Right lobe of liver (tissue), 6 donors: ENCODE measurements around the gene LONP2. TPM values are rescaled to one million over a fixed set of nuclear protein-coding genes. Genes with fewer than 3 reads are reported as not detected.

Experiments
- ATAC-seq, 4 donors: fragments of 200-7000 bp; cut with Tn5 transposase; one replicate each; pipeline ENCODE4 v1.9.1; 2020; ENCODE audit warnings: mild to moderate bottlenecking in 4 of 4, moderate library complexity in 4 of 4
- DNase-seq, 3 donors: peaks; one replicate each; pipeline ENCODE4 v3.0.0-alpha.2; 2020
- H3K27ac ChIP-seq, 3 donors: fragments of 200-600 bp; one replicate each; pipeline ENCODE4 v1.8.0; 2022
- H3K27me3 ChIP-seq, 2 donors: fragments of 200-600 bp; one replicate each; pipeline ENCODE4 v1.8.0; 2022
- H3K36me3 ChIP-seq, 4 donors: fragments of 200-600 bp; sonication (generic) in 1 of 4; one replicate each; pipeline versions ENCODE4 v1.5.1 to v1.8.0; 2017 to 2022; ENCODE audit warnings: control low read depth in 1 of 4
- H3K4me1 ChIP-seq, 4 donors: fragments of 200-600 bp; sonication (generic) in 1 of 4; one replicate each; pipeline versions ENCODE4 v1.5.1 to v1.8.0; 2017 to 2022; ENCODE audit warnings: control low read depth in 1 of 4
- H3K4me3 ChIP-seq, 3 donors: fragments of 200-600 bp; one replicate each; pipeline ENCODE4 v1.8.0; 2022
- H3K9me3 ChIP-seq, 4 donors: fragments of 200-600 bp; sonication (generic) in 1 of 4; one replicate each; pipeline versions ENCODE4 v1.5.1 to v1.8.0; 2017 to 2022; ENCODE audit warnings: control low read depth in 1 of 4
- POLR2A ChIP-seq: fragments of 450-650 bp; IDR thresholded peaks from one replicate; pipeline ENCODE4 v1.6.1; 2017; ENCODE audit warnings: antibody characterized with exemption, mild to moderate bottlenecking
- WGBS: methylation state at CpG from one replicate; pipeline ENCODE4 v1.1.6; 2018; ENCODE audit warnings: low coverage, low lambda C conversion rate; ENCODE audit not compliant: insufficient coverage; ENCODE audit errors: missing lambda C conversion rate; 5-methylcytosine and 5-hydroxymethylcytosine counted together
- intact Hi-C, 2 donors: fragments of 100-400 bp; cut with DNase I; formaldehyde crosslinking; loops; one replicate each; pipeline versions ENCODE4 v1.11.2 to v1.14.1; 2022
- total RNA-seq, 6 experiments: library from RNA; depleted of rRNA in 2 of 6; stranded (reverse); fragments of >200 nt in 2 of 6; fragmentation: NEBNext Ultra II Directional in 3 of 6; extraction: Animal tissue kit (Norgen Biotek cat#: 25700) in 3 of 6; gene quantifications; one replicate each; pipeline versions ENCODE4 v1.1.0 to v1.2.4, GENCODE V29; 2016 to 2023
- TF ChIP-seq, protein P1 (sequence below), 4 donors: fragments of 200-600 bp in 3 of 4; fragments of 450-650 bp in 1 of 4; IDR thresholded peaks; one replicate each; pipeline versions ENCODE4 v1.5.1 to v1.8.0; 2016 to 2022; ENCODE audit warnings: antibody characterized with exemption in 4 of 4, mild to moderate bottlenecking in 2 of 4
- donor health status: DM: no; HTN: yes; CAD: no.
- donor health status: DM: no; HTN: no; CAD: no.
- donor health status: DM: no; HTN: no; CAD: no.
- donor health status: DM: no; HTN: yes; CAD: no.
- donor health status: DM: no; HTN: yes; CAD: no.

LONP2 gene
- total RNA-seq, 6 experiments from 2014 or later, result 102 to 164 (median 153) TPM

DNA sequence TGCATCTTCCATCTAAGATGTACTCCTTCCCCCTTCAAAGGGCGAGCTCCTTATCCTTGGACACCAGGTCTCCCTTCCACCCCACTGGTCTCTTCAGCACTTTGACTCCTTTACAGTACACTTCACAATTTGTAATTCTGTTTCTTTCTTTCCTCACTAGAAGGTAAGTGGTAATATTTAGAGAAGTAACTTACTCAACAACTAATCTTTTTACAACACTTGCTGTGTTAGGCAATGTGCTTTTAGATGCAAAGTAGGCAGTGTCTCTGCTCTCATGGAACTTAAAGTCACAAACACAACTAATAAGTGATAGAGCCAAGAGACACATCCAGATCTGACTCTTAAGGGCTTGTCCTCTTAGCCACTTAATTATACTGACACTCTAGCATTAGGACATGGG is 134.7 kb downstream of the LONP2 start:
- no peaks in the 10 kb centered on the region for H3K36me3 ChIP-seq
- intact Hi-C loops, result no loop called here
- WGBS, result 50% methylated on average over 1 of the region's 1 CpG
- no peak for TF ChIP-seq POLR2A
- TF ChIP-seq, protein P1, sequence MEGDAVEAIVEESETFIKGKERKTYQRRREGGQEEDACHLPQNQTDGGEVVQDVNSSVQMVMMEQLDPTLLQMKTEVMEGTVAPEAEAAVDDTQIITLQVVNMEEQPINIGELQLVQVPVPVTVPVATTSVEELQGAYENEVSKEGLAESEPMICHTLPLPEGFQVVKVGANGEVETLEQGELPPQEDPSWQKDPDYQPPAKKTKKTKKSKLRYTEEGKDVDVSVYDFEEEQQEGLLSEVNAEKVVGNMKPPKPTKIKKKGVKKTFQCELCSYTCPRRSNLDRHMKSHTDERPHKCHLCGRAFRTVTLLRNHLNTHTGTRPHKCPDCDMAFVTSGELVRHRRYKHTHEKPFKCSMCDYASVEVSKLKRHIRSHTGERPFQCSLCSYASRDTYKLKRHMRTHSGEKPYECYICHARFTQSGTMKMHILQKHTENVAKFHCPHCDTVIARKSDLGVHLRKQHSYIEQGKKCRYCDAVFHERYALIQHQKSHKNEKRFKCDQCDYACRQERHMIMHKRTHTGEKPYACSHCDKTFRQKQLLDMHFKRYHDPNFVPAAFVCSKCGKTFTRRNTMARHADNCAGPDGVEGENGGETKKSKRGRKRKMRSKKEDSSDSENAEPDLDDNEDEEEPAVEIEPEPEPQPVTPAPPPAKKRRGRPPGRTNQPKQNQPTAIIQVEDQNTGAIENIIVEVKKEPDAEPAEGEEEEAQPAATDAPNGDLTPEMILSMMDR (IDR thresholded peaks at IDR 0.05), result no peak
- H3K27me3 ChIP-seq, result no peaks in the 10 kb centered on the region
- H3K4me1 ChIP-seq, result peaks cover 0 to 82% (median 24%) of the 10 kb centered on the region in 4 donors
- ATAC-seq (peak; percentile 29 to 46 (median 40)), DNase-seq (no peak)
- H3K27ac ChIP-seq, result peak overlapping the region in 1 of 3 donors; percentile 19
- H3K9me3 ChIP-seq, result no peaks in the 10 kb centered on the region
- no peak overlapping the region for H3K4me3 ChIP-seq

DNA sequence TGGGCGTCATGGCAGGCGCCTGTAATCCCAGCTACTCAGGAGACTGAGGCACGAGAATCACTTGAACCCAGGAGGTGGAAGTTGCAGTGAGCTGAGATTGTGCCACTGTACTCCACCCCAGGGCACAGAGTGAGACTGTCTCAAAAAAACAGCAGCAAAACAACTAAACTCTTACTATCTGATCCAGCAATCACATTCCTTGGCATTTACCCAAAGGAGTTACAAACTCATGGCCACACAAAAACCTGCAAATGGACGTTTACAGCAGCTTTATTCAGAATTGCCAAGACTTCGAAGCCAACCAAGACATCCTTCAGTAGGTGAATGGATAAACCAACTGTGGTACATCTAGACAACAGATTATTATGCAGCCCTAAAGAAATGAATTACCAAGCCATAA is 137.1 kb downstream of the LONP2 start:
- no peak for TF ChIP-seq POLR2A
- TF ChIP-seq, protein P1 (IDR thresholded peaks at IDR 0.05), result no peak
- ATAC-seq (no peak), DNase-seq (no peak)
- peak overlapping the region in 1 of 3 donors; percentile 100 for H3K27ac ChIP-seq
- intact Hi-C loops, result no loop called here
- WGBS, result 51% methylated on average over 5 of the region's 5 CpGs
- no peaks in the 10 kb centered on the region for H3K27me3 ChIP-seq
- no peaks in the 10 kb centered on the region for H3K9me3 ChIP-seq
- H3K36me3 ChIP-seq, result no peaks in the 10 kb centered on the region
- peaks cover 0 to 67% (median 22%) of the 10 kb centered on the region in 4 donors for H3K4me1 ChIP-seq
- no peak overlapping the region for H3K4me3 ChIP-seq

DNA sequence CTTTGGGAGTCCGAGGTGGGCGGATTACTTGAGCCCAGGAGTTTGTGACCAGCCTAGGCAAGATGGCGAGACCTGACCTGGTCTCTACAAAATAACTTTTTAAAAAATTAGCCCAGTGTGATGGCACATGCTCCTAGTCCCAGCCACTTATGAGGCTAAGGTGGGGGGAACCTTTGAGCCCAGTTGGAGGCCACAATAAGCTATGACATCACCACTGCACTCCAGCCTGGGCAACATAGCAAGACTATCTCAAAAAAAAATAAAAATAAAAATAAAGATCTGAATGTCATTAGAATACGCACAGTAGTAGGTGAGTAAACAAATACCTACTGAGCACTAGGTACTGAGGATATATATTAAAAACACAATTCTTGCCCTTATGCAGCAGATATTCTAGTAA is 138.0 kb downstream of the LONP2 start:
- intact Hi-C loops, result no loop called here
- DNase-seq, result no peak
- Histone ChIP-seq H3K27me3 (no peaks in the 10 kb centered on the region), H3K4me3 (no peak overlapping the region), H3K27ac (peak overlapping the region in 2 of 3 donors; percentile 96 to 100), H3K9me3 (no peaks in the 10 kb centered on the region), H3K4me1 (peaks cover 0 to 64% (median 21%) of the 10 kb centered on the region in 4 donors), H3K36me3 (no peaks in the 10 kb centered on the region)
- WGBS, result 69% methylated on average over 1 of the region's 4 CpGs
- TF ChIP-seq, protein P1 (IDR thresholded peaks at IDR 0.05), result no peak
- no peak for TF ChIP-seq POLR2A
- no peak for ATAC-seq

DNA sequence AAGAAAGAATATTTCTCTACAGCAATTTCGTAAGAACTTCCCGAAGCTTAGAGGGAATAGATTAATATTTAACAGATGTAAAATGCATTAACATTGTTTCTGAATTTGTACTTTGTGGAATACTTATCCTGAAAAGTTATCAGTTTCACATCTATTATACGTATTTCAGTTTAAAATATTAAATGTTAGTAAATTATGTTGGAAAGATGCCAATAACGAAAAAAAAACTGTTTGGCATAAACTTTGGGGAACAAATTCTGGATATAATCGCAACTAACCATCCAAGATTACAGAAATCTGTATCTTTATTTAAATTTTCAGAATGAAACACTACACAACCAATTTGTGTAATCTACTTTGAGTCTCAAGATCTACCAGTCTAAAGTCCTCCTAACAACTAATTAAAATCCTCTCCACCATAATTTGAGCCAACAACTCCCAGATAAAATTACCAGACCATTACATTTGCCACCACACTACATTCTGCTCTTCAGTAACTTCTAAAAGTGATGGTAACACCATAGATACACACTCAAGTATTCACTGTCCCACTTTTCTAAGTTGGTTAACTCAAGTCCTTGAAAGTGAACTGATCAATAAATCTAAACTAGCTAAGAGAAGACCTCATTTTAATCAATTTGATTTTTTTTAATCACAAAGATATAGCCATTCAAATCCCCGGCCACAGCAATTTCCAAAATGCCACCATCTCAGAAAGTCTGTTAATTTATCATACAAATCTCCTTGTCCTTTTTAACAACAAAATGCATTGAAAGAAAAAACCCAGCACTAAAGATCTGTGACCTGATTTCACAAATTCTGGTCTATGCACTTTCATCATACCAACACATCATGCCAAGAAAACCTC is 139.1 kb downstream of the LONP2 start:
- H3K4me1 ChIP-seq, result peaks cover 0 to 53% (median 21%) of the 10 kb centered on the region in 4 donors
- no peaks in the 10 kb centered on the region for H3K27me3 ChIP-seq
- peak overlapping the region; percentile 96 to 100 (median 96) for H3K27ac ChIP-seq
- intact Hi-C loops, result no loop called here
- WGBS, result 8% methylated on average over 6 of the region's 6 CpGs
- no peak for DNase-seq
- no peak for ATAC-seq
- TF ChIP-seq, protein P1 (IDR thresholded peaks at IDR 0.05), result no peak
- TF ChIP-seq POLR2A, result no peak
- H3K4me3 ChIP-seq, result peak overlapping the region; percentile 52 to 96 (median 74)
- H3K9me3 ChIP-seq, result no peaks in the 10 kb centered on the region
- no peaks in the 10 kb centered on the region for H3K36me3 ChIP-seq
